ENCODE results near the gene SURF4. TPM values are rescaled to one million over a fixed set of nuclear protein-coding genes. Genes with fewer than 3 reads are reported as not detected.
A peak's percentile ranks its signal among the peaks of the same experiment; 100 is the strongest.

Gene SURF4
- polyA plus RNA-seq, 2 of the 4 experiments (the other 2 are of a cell fraction) = 159 to 169 TPM

DNA sequence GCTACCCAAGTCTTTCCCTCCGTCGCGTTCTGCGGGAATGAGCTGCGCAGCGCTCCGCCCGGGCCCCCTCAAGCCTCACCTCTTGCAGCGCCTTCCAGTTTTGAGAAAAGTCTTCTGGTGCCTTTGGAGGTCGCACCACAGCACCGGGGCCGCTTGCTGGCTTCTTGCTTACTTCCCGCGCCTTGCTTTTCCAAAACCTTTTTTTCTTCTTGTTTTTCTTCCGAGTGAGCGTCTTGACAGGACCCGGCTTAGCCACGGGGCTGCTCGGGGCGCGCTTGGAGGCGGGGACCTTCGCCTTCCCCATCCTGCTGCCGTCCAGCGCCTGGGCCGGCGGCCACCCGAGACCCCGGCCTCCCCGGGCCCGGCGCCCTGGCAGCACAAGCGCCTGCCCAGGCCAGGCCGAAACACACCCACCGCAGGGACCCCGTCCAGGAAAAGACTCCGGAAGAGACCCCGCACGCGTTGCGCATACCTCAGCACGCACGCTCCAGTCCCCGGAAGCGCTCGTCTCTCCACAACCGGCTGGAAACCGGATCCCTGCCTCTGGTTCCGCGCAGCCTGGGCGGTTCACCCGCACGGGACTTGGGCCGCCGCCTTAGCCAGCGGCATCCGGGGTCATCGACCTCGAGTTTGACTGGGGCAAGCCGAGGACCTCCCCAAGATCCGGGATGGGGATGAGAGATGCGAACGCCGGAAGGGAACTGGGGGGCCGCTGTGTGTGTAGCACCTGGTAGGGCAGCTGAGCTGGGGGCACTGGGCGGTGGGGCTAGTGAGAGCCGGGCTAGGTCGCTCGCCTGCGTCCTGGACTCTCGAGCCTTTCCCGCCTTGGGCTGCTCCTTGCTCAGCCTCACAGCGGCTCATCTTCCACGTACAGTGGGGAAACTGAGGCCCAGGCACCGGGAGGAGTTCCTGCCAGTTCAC, 41.9 kb upstream of the SURF4 start, which contains the start of gene REXO4:
Gene REXO4, minus strand, starts transcription at position 470 of the 921 bp plus-strand sequence. Its CDS starts 166 bp downstream, at position 304.
- H3K27ac ChIP-seq = peak within 1 kb of the TSS; percentile 92 to 93
- H3K4me3 ChIP-seq = peak within 1 kb of the TSS; percentile 98
- FAIRE-seq (no peak), DNase-seq (ENCODE audit: low read depth in 1 of 2, low spot score in 1 of 2) (peak; percentile 73 to 89), ATAC-seq (peak; percentile 89 to 96)
- CTCF ChIA-PET = interaction anchor here (1.0 to 6.5 kb wide), 5 partner anchors 9 to 69 kb away, joined by 3 to 45 read pairs (median 5); no protein-coding TSS in a partner anchor
- POLR2A ChIA-PET = interaction anchor here (0.9 to 2.3 kb wide), 2 partner anchors 41 to 42 kb away, joined by 3 to 9 read pairs; partner anchors contain the start of gene CACFD1
- H3K4me2 ChIP-seq = peak within 1 kb of the TSS; percentile 71
- 3% methylated on average over 41 of the region's 75 CpGs for WGBS (ENCODE audit: missing lambda C conversion rate)
- peaks cover 14% of the 10 kb centered on the region; the same call in 1 of the 3 replicates for H3K4me1 ChIP-seq
- H3K9me3 ChIP-seq = no peaks in the 10 kb centered on the region
- TF ChIP-seq CHD2 (IDR thresholded peaks at IDR 0.05; ENCODE audit: low read length, partially characterized antibody) (no peak), RFX5 (IDR thresholded peaks at IDR 0.05) (no peak), RAD21 (conservative IDR thresholded peaks at IDR 0.05 in 1 of 2, IDR thresholded peaks at IDR 0.05 in 1 of 2) (no peak), FOSL2 (IDR thresholded peaks at IDR 0.05) (no peak), FOSL2 (CRISPR knock-in tag; IDR thresholded peaks at IDR 0.05) (0 out of 2 replicates have a peak, but pooled peaks have one; percentile 3), SMC3 (IDR thresholded peaks at IDR 0.05) (0 out of 3 replicates have a peak, but pooled peaks have one; percentile 8), POLR2A (IDR thresholded peaks at IDR 0.05; ENCODE audit: low read length) (peak; percentile 40; the same call in 1 of the 2 replicates), JUN (IDR thresholded peaks at IDR 0.05) (peak; percentile 67 to 96; a peak in 3 of 5 replicates), GATA3 (IDR thresholded peaks at IDR 0.05; ENCODE audit: borderline replicate concordance) (peak; percentile 60; the same call in 1 of the 2 replicates), PHF8 (IDR thresholded peaks at IDR 0.05; ENCODE audit: borderline replicate concordance, low read depth) (peak; percentile 81; the same call in 1 of the 2 replicates), MAZ (IDR thresholded peaks at IDR 0.05; ENCODE audit: borderline replicate concordance, low read depth, low read length) (no peak), ESRRA (IDR thresholded peaks at IDR 0.05; ENCODE audit: borderline replicate concordance, low read length) (no peak), KDM1A (IDR thresholded peaks at IDR 0.05; ENCODE audit: low read depth) (no peak), JUNB (IDR thresholded peaks at IDR 0.05) (no peak), KDM5A (IDR thresholded peaks at IDR 0.05) (peak; percentile 80; the same call in 1 of the 2 replicates), ZC3H11A (IDR thresholded peaks at IDR 0.05) (peak; percentile 26; the same call in 1 of the 2 replicates), BHLHE40 (IDR thresholded peaks at IDR 0.05; ENCODE audit: low read depth, low read length) (peak; percentile 97), MYC (IDR thresholded peaks at IDR 0.05; ENCODE audit: borderline replicate concordance, low read length) (peak; percentile 96), NR3C1 (IDR thresholded peaks at IDR 0.05) (no peak), EHMT2 (IDR thresholded peaks at IDR 0.05; ENCODE audit: low read depth) (no peak), HDAC2 (IDR thresholded peaks at IDR 0.05) (0 out of 2 replicates have a peak, but pooled peaks have one; percentile 18), ZSCAN20 (CRISPR knock-in tag; IDR thresholded peaks at IDR 0.05) (no peak), TFCP2L1 (CRISPR knock-in tag; IDR thresholded peaks at IDR 0.05) (no peak), HOXB5 (CRISPR knock-in tag; IDR thresholded peaks at IDR 0.05) (no peak), CEBPB (IDR thresholded peaks at IDR 0.05) (no peak), EP300 (IDR thresholded peaks at IDR 0.05) (no peak), POLR2AphosphoS2 (conservative IDR thresholded peaks at IDR 0.05; ENCODE audit: low read length) (no peak), HOXB13 (CRISPR knock-in tag; IDR thresholded peaks at IDR 0.05; ENCODE audit: low read depth) (no peak; the same call in 1 of the 2 replicates)
- TF ChIP-seq, protein P1, sequence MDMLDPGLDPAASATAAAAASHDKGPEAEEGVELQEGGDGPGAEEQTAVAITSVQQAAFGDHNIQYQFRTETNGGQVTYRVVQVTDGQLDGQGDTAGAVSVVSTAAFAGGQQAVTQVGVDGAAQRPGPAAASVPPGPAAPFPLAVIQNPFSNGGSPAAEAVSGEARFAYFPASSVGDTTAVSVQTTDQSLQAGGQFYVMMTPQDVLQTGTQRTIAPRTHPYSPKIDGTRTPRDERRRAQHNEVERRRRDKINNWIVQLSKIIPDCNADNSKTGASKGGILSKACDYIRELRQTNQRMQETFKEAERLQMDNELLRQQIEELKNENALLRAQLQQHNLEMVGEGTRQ (IDR thresholded peaks at IDR 0.05) = no peak
- TF ChIP-seq, protein P2, sequence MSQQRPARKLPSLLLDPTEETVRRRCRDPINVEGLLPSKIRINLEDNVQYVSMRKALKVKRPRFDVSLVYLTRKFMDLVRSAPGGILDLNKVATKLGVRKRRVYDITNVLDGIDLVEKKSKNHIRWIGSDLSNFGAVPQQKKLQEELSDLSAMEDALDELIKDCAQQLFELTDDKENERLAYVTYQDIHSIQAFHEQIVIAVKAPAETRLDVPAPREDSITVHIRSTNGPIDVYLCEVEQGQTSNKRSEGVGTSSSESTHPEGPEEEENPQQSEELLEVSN (IDR thresholded peaks at IDR 0.05; ENCODE audit: borderline replicate concordance, low read depth) = peak; percentile 78; the same call in 1 of the 2 replicates
- TF ChIP-seq, protein P3, sequence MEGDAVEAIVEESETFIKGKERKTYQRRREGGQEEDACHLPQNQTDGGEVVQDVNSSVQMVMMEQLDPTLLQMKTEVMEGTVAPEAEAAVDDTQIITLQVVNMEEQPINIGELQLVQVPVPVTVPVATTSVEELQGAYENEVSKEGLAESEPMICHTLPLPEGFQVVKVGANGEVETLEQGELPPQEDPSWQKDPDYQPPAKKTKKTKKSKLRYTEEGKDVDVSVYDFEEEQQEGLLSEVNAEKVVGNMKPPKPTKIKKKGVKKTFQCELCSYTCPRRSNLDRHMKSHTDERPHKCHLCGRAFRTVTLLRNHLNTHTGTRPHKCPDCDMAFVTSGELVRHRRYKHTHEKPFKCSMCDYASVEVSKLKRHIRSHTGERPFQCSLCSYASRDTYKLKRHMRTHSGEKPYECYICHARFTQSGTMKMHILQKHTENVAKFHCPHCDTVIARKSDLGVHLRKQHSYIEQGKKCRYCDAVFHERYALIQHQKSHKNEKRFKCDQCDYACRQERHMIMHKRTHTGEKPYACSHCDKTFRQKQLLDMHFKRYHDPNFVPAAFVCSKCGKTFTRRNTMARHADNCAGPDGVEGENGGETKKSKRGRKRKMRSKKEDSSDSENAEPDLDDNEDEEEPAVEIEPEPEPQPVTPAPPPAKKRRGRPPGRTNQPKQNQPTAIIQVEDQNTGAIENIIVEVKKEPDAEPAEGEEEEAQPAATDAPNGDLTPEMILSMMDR (IDR thresholded peaks at IDR 0.05) = no peak
- TF ChIP-seq, protein P4, sequence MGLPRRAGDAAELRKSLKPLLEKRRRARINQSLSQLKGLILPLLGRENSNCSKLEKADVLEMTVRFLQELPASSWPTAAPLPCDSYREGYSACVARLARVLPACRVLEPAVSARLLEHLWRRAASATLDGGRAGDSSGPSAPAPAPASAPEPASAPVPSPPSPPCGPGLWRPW (IDR thresholded peaks at IDR 0.05) = no peak
- TF ChIP-seq, protein P5, sequence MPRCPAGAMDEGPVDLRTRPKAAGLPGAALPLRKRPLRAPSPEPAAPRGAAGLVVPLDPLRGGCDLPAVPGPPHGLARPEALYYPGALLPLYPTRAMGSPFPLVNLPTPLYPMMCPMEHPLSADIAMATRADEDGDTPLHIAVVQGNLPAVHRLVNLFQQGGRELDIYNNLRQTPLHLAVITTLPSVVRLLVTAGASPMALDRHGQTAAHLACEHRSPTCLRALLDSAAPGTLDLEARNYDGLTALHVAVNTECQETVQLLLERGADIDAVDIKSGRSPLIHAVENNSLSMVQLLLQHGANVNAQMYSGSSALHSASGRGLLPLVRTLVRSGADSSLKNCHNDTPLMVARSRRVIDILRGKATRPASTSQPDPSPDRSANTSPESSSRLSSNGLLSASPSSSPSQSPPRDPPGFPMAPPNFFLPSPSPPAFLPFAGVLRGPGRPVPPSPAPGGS (IDR thresholded peaks at IDR 0.05) = no peak
- TF ChIP-seq, protein P6, sequence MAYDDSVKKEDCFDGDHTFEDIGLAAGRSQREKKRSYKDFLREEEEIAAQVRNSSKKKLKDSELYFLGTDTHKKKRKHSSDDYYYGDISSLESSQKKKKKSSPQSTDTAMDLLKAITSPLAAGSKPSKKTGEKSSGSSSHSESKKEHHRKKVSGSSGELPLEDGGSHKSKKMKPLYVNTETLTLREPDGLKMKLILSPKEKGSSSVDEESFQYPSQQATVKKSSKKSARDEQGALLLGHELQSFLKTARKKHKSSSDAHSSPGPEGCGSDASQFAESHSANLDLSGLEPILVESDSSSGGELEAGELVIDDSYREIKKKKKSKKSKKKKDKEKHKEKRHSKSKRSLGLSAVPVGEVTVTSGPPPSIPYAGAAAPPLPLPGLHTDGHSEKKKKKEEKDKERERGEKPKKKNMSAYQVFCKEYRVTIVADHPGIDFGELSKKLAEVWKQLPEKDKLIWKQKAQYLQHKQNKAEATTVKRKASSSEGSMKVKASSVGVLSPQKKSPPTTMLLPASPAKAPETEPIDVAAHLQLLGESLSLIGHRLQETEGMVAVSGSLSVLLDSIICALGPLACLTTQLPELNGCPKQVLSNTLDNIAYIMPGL (CRISPR knock-in tag; IDR thresholded peaks at IDR 0.05; ENCODE audit: borderline replicate concordance) = peak; percentile 22; the same call in 1 of the 2 replicates
